Activated CD8-positive, alpha-beta memory T cell treated with anti-CD3 and anti-CD28 coated beads, Interleukin-2, amount 50 U/mL, for 24 hours (primary cell): ENCODE data around the gene CD7.

ENCODE experiments used
- DNase-seq: peaks from one replicate; pipeline ENCODE4 v3.0.0-alpha.2; 2020; ENCODE audit errors: extremely low read depth

CD7 gene

DNA sequence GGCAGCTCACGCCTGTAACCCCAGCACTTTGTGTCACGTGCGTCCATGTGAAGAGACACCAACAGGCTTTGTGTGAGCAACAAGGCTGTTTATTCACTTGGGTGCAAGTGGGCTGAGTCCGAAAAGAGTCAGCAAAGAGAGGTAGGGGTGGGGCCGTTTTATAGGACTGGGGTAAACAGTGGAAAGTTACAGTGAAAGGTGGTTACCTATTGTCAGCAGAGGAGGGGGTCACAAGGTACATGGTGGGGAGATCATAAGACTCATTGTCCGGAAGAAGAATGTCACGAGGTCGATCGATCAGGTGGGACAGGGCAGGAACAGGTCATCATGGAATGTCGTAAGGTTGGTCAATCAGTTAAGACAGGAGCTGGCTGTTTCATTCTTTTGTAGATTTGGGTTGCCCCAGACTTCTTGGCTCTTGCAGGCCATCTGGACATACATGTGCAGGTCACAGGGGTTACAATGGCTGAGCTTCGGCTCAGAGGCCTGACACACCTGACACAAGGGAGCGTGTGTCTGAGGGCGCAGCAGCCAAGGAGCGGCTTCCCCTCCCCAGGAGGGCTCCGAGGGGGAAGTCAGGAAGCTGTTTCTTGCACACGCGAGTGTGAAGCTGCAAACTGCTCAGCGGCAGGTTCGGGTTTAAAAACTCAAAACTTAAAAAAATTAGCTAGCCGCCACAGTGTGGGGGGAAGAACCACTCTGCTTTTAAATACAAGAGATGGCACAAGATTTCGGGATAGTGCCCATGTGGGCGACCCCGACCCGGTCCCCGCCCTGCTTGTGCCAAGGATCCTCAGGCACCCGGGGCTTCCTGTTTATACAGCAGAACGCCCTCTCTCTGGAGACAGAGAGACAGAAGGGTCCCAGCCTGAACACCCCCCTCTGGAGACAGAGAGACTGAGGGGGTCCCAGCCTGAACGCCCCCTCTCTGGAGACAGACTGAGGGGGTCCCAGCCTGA is 29.2 kb upstream of the CD7 start:
- DNase-seq = no peak

DNA sequence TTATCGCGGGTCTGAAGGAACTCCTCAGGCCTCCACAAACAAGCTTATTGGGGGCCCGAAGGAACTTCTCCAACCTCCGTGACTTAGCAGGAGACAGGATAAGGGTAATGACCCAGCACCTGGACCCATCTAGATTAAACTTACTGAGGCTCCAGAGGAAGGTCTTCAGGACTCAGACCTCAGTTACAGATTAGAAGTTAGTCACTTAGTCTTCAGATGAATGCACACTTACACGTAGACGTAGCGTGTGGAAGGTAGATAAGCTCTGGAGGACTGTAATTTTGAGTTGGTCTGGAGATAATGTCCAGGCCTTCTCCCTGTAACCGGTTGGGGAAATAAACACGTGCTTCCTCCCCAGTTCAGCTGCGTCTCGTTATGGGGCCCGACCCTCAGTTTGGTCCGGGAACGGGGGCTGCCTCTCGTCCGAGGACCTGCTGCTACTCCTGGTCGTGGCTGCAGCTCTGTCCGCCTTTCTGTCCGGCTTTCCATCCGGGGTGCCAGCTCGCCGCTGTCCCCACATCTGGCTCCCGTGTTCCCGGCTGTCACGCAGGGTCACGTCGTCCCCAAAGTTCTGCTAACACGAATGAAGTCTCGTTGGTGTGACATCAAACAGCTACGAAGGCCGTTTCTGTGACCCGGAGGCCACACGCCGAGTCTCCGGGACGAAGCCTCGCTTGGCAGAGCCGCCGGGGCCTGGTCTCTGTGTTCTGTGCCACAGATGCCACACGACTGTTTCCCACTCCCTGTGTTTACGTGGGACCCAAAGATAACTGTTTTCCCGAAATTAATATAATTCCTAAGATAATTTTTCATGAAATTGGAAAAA is 28.0 kb upstream of the CD7 start:
- DNase-seq = no peak

GRCh38 chr17:82344175-82344907 is 26.9 kb upstream of the CD7 start:
- no peak for DNase-seq

DNA sequence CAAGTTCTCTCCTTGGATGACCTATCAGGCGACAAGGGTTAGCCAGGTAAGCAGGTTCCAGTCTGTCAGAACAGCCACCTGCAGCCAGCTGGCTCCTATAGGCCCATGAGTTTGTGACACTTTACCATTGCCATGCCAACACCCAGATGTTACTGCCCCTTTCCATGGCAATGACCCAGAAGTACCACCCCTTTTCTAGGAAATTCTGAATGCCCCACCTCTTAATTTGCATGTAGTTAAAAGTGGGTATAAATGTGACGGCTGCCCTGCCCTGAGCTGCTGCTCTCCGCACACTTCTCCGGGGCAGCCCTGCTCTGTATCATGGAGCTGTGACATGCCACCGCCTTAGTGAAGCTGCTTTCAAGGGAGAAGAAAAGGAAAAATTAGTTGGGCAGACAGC is 26.2 kb upstream of the CD7 start:
- no peak for DNase-seq

GRCh38 chr17:82342361-82343079 is 25.1 kb upstream of the CD7 start:
- DNase-seq = no peak

- DNase-seq = no peak
Observed at GRCh38 chr17:82339634-82340580, 22.5 kb upstream of the CD7 start.

DNA sequence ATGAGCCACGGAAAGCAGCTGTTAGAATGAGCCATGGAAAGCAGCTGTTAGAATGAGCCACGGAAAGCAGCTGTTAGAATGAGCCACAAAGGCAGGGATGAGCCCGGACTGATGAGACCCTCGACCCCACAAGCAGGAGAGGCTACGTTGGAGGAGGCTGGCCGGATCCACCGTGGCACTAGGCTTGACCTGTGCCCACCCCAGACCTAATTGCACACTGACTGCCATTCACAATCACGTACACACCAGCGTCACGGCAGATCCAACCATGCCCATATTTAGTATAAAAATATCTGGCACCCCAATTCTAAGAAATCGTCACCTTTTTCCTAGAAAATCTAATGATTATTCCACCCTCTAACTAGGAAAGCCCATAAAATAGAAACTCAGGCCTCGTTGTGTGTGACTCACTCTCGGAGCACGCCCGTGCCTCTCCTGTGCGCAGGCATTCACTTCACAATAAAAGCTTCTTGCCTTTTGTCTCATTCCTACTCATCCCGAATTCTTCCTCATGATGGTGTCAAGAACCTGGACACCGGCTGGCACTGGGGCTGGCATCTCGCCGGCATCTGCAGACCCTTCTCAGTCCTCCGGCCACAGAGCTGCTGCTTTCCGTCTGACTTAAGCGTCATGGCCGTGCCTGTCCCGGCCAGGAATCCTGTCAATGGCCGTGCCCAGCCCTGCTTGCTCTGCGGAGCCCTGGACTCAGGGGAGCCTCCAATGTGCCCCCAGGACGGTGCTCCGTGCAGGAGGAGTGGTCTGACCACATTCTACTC is 21.6 kb upstream of the CD7 start:
- DNase-seq = no peak

- no peak for DNase-seq
Observed at GRCh38 chr17:82334622-82335394, 17.4 kb upstream of the CD7 start.

GRCh38 chr17:82334204-82334621 is 16.8 kb upstream of the CD7 start:
- DNase-seq = no peak

GRCh38 chr17:82333279-82334171 is 16.1 kb upstream of the CD7 start, which contains the start of gene SECTM1:
TSS of gene SECTM1 (minus strand) at chr17:82333766. CDS start at chr17:82327240, 6,526 bp downstream.
- no peak for DNase-seq

- no peak for DNase-seq
Observed at GRCh38 chr17:82332669-82333278, 15.4 kb upstream of the CD7 start.

DNA sequence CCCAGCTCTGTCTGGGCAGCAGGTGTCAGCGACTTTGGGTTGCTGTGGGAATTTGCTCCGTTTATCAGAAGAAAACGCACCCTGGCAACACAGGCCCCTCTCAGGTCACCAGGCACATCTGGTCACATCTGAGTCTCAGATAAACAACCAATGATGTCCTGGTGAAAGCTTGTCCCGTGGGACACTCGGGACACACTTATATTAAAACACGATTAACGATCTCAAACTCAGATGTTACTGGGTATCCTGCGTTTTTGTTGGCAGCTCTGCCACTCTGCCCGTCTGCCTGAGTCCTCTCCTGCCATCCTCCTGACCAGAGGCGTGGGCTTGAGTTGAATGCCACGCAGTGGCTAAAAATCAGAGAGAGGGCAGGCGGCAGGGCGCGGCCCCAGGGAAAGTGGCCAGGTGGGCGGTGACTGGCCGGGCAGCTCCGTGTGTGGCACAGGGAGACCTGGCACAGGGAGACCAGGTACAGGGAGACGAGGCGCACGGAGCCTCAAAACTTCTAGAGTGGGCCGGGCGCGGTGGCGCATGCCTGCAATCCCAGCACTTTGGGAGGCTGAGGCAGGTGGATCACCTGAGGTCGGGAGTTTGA is 14.0 kb upstream of the CD7 start:
- DNase-seq = no peak

- DNase-seq = no peak
Observed at GRCh38 chr17:82330322-82331239, 13.2 kb upstream of the CD7 start.

DNA sequence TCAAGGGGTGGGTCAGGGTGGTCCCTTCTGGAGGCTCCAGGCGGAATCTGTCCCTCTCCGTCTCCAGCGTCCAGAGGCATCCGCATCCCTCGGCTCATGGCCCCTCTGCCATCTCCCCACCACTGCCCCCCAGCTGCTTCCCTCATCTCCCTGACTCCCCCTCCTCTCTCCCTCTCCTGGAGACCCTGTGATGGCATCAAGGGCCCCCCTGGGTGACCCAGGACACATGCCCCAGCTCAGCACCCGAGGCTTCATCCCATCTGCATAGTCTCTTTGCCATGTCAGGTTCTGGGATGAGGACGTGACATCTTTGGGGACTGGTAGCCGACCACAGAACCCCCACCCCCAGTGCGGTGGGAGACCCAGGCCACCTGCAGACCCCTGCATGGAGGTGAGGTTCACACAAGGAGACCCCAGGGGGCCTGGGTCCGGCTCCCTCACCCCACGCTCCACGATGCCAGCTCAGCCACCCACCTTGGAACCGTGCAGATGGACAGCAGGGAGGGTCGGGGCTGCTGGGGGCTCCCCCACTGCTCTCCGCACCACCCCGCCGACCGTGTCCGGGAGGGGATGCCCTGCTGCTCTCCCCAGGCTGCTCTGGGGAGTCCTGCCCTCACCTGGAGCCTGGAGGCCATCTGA is 12.4 kb upstream of the CD7 start:
- DNase-seq = no peak

GRCh38 chr17:82328994-82329507 is 11.6 kb upstream of the CD7 start:
- no peak for DNase-seq
